Measurements from ENCODE around the gene LACTBL1.

DNA sequence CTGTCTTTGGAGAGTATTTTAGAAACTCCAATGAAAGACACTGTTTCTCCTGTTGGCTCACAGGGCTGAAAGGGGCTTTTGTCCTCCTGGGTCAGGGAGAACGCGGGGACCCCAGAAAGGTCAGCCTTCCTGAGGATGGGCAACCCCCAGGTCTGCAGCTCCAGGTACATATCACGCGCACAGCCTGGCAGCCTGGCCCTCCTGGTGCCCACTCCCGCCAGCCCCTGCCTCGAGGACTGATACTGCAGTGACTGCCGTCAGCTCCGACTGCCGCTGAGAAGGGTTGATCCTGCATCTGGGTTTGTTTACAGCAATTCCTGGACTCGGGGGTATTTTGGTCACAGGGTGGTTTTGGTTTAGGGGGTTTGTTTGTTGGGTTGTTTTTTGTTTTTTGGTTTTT lies 58.5 kb downstream of the LACTBL1 start:
- no peak for TF ChIP-seq POLR2A (IDR thresholded peaks at IDR 0.05)
- no peak for TF ChIP-seq POLR2AphosphoS5 (IDR thresholded peaks at IDR 0.05)
- TF ChIP-seq CTCF (IDR thresholded peaks at IDR 0.05), result no peak
